Measurements from ENCODE around the gene DLG5.
A peak's percentile ranks its signal among the peaks of the same experiment; 100 is the strongest.

- peak; percentile 40 for TF ChIP-seq CTCF (IDR thresholded peaks at IDR 0.05; ENCODE audit: insufficient read depth, low read depth, low read length)
- TF ChIP-seq EZH2 (IDR thresholded peaks at IDR 0.05; ENCODE audit: insufficient read depth, low read length) = no peak
Observed at GRCh38 chr10:77974396-77975074, 48.0 kb upstream of the DLG5 start.

Measured in astrocyte (in vitro differentiated cells and primary cell).